GM19239 (cell line): Measurements from ENCODE around the gene SOX9.

Experiments
- DNase-seq: peaks from one replicate; pipeline ENCODE4 v3.0.0; 2011; ENCODE audit warnings: low spot score; ENCODE audit not compliant: insufficient read length
- FAIRE-seq: peaks from 2 replicates; lab custom pipeline; 2011; peaks lifted over from hg19 to GRCh38; lab: Jason Lieb, UNC

Gene SOX9

GRCh38 chr17:72150632-72151460, 30.0 kb downstream of the SOX9 start:
- FAIRE-seq (no peak), DNase-seq (no peak)

GRCh38 chr17:72151565-72152386, 31.0 kb downstream of the SOX9 start:
- DNase-seq, result no peak
- no peak for FAIRE-seq

GRCh38 chr17:72152387-72152929, 31.6 kb downstream of the SOX9 start:
- no peak for DNase-seq
- FAIRE-seq, result no peak

GRCh38 chr17:72158895-72159885, 38.4 kb downstream of the SOX9 start:
- DNase-seq, result no peak

GRCh38 chr17:72162569-72162968, 41.7 kb downstream of the SOX9 start:
- no peak for DNase-seq
- no peak for FAIRE-seq

More at GRCh38 chr17:72158895-72159885, 38.4 kb downstream of the SOX9 start:
- FAIRE-seq, result no peak

- no peak for DNase-seq
- FAIRE-seq, result no peak
Measured at GRCh38 chr17:72163474-72163873, 42.7 kb downstream of the SOX9 start.

- no peak for FAIRE-seq
- DNase-seq, result no peak
Measured at GRCh38 chr17:72164158-72164739, 43.4 kb downstream of the SOX9 start.

GRCh38 chr17:72165192-72165866, 44.5 kb downstream of the SOX9 start:
- DNase-seq (no peak), FAIRE-seq (no peak)

GRCh38 chr17:72165867-72166439, 45.1 kb downstream of the SOX9 start:
- no peak for DNase-seq
- no peak for FAIRE-seq

- no peak for DNase-seq
- no peak for FAIRE-seq
Measured at GRCh38 chr17:72167593-72167992, 46.8 kb downstream of the SOX9 start.

GRCh38 chr17:72169823-72170222, 49.0 kb downstream of the SOX9 start:
- no peak for FAIRE-seq

GRCh38 chr17:72171703-72172667, 51.2 kb downstream of the SOX9 start:
- DNase-seq (no peak), FAIRE-seq (no peak)

More at GRCh38 chr17:72169823-72170222, 49.0 kb downstream of the SOX9 start:
- DNase-seq, result no peak

- no peak for DNase-seq
- no peak for FAIRE-seq
Measured at GRCh38 chr17:72173499-72174116, 52.8 kb downstream of the SOX9 start.

- FAIRE-seq, result no peak
- DNase-seq, result no peak
Measured at GRCh38 chr17:72175263-72175662, 54.4 kb downstream of the SOX9 start.
